Measurements from ENCODE around the gene GPR15. TPM values are rescaled to one million over a fixed set of nuclear protein-coding genes. Genes with fewer than 3 reads are reported as not detected.

Gene GPR15
- total RNA-seq, 4 donors from 2014 or later = 1.5 to 2.7 (median 1.7) TPM

DNA sequence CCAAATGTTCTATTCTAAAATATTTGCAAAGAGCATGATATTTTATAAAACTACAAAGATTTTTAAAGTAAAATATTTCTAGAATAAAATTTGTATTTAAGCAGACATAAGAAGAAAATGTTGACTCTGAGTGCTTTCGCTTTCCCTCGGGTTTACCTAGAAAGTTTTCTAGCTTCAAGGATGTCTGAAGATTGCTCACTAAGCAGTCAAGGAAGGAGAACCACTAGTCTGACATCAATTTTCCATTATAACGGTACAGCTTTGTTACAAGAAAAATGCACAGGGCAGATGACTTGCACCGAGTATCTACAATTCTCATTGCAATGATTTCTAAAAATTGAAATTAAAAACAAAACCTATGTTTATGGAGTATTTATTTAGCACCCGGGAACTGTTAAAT is 14.2 kb downstream of the GPR15 start:
- H3K27ac ChIP-seq = no peak overlapping the region
- 69 to 74% methylated on average over 5 of the region's 5 CpGs for WGBS, 2 donors
- H3K9me3 ChIP-seq = no peaks in the 10 kb centered on the region

GRCh38 chr3:98548544-98548943 is 16.8 kb downstream of the GPR15 start:
- Histone ChIP-seq H3K36me3 (no peaks in the 10 kb centered on the region), H3K27ac (no peak overlapping the region), H3K27me3 (peaks cover 0 to 9% (median 0%) of the 10 kb centered on the region in 4 donors), H3K4me3 (no peak overlapping the region), H3K4me1 (no peaks in the 10 kb centered on the region), H3K9me3 (no peaks in the 10 kb centered on the region)
- DNase-seq = no peak
- TF ChIP-seq CTCF (IDR thresholded peaks at IDR 0.05) (no peak), POLR2A (IDR thresholded peaks at IDR 0.05) (no peak)
- 65 to 67% methylated on average over 4 to 5 of the region's 5 CpGs for WGBS, 2 donors
- intact Hi-C loops (cut with DNase I) = no loop called here

More for the DNA sequence above, 14.2 kb downstream of the GPR15 start:
- no peak for TF ChIP-seq CTCF (IDR thresholded peaks at IDR 0.05)
- TF ChIP-seq POLR2A (IDR thresholded peaks at IDR 0.05) = no peak
- intact Hi-C loops (cut with DNase I) = no loop called here
- DNase-seq = no peak
- Histone ChIP-seq H3K27me3 (peaks cover 0 to 9% (median 0%) of the 10 kb centered on the region in 4 donors), H3K4me3 (no peak overlapping the region), H3K36me3 (no peaks in the 10 kb centered on the region), H3K4me1 (no peaks in the 10 kb centered on the region)

- DNase-seq = no peak
- Histone ChIP-seq H3K27me3 (peaks cover 0 to 9% (median 0%) of the 10 kb centered on the region in 4 donors), H3K9me3 (no peaks in the 10 kb centered on the region), H3K4me3 (no peak overlapping the region), H3K36me3 (no peaks in the 10 kb centered on the region), H3K4me1 (no peaks in the 10 kb centered on the region), H3K27ac (no peak overlapping the region)
- whole genome bisulfite sequencing, 2 donors = 81 to 93% methylated on average over 3 of the region's 3 CpGs
- intact Hi-C loops (cut with DNase I) = no loop called here
- TF ChIP-seq POLR2A (IDR thresholded peaks at IDR 0.05) (no peak), CTCF (IDR thresholded peaks at IDR 0.05) (no peak)
Measured at GRCh38 chr3:98550833-98551232, 19.1 kb downstream of the GPR15 start.

DNA sequence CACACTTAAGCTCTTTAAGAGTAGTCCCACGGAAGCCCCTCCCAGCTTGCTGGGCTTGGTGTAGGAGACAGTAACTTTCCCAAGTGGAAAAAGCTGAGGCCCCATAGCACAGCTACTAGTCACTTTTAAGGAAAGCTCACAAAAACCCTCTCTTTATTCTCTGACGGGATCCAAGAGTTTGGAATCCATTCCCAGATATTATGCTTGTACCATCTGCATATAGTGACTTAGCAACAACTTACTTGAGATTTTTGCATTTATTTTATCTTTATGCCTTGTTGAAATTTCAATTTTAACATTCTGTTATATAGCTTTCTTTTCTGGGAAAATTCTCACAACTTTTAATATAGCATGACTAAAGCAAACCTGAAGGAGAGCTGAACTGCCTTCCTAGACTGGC is 19.5 kb downstream of the GPR15 start:
- no peak for DNase-seq
- no peaks in the 10 kb centered on the region for H3K36me3 ChIP-seq
- H3K9me3 ChIP-seq = no peaks in the 10 kb centered on the region
- intact Hi-C loops (cut with DNase I) = no loop called here
- H3K4me1 ChIP-seq = no peaks in the 10 kb centered on the region
- peaks cover 0 to 9% (median 0%) of the 10 kb centered on the region in 4 donors for H3K27me3 ChIP-seq
- TF ChIP-seq CTCF (IDR thresholded peaks at IDR 0.05) (no peak), POLR2A (IDR thresholded peaks at IDR 0.05) (no peak)
- H3K27ac ChIP-seq = peak overlapping the region in 1 of 4 donors; percentile 9
- 86 to 93% methylated on average over 2 of the region's 2 CpGs for WGBS, 2 donors
- H3K4me3 ChIP-seq = no peak overlapping the region

DNA sequence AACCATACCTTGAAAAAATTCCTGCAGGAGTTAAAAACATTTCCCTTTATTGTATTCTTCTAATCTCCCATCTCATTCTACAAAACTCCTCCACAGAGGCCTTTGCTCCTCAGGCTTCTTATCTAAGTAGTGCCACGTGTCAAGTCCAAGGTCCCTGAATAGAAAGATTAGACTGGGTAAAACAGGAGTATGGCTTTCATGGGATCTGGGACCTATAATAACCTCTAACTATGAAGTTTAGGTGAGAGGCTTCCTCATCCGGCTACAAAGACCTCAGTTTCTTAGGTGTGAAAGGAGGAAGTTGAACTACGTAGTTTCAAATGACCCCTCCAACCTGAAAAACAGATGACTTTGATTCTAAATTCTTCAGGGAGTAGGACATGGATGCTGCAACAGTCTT is 20.0 kb downstream of the GPR15 start:
- Histone ChIP-seq H3K27me3 (peaks cover 0 to 9% (median 0%) of the 10 kb centered on the region in 4 donors), H3K4me3 (no peak overlapping the region), H3K9me3 (no peaks in the 10 kb centered on the region), H3K36me3 (no peaks in the 10 kb centered on the region), H3K4me1 (peaks cover 0 to 3% (median 0%) of the 10 kb centered on the region in 3 donors), H3K27ac (peak overlapping the region in 1 of 4 donors; percentile 9)
- TF ChIP-seq POLR2A (IDR thresholded peaks at IDR 0.05) (no peak), CTCF (IDR thresholded peaks at IDR 0.05) (no peak)
- intact Hi-C loops (cut with DNase I) = no loop called here
- DNase-seq = no peak
- WGBS, 2 donors = 64 to 68% methylated on average over 3 of the region's 3 CpGs
